Osteoblast (primary cell): Measurements from ENCODE around the gene FBRS. TPM values are rescaled to one million over a fixed set of nuclear protein-coding genes. Genes with fewer than 3 reads are reported as not detected.

Experiments
- DNase-seq: peaks from one replicate; pipeline ENCODE4 v3.0.0; 2011; ENCODE audit warnings: low spot score, mixed read lengths; ENCODE audit not compliant: insufficient read length; ENCODE audit errors: missing footprints
- H2AFZ ChIP-seq: 2 replicates; pipeline ENCODE4 v1.6.0; 2011; ENCODE audit warnings: mild to moderate bottlenecking, low read length
- H3K27ac ChIP-seq: 2 replicates; pipeline ENCODE4 v1.5.1; 2011; ENCODE audit warnings: mild to moderate bottlenecking, low read depth, low read length, moderate library complexity
- H3K27me3 ChIP-seq: 2 replicates; pipeline ENCODE4 v1.6.0; 2012; ENCODE audit warnings: mild to moderate bottlenecking, control low read depth, inconsistent platforms, low read length, moderate library complexity; ENCODE audit not compliant: insufficient read depth
- H3K36me3 ChIP-seq: 2 replicates; pipeline ENCODE4 v1.5.1; 2011; ENCODE audit warnings: mild to moderate bottlenecking, low read length, control low read depth, moderate library complexity; ENCODE audit not compliant: insufficient read depth
- H3K4me1 ChIP-seq: 2 replicates; pipeline ENCODE4 v1.5.1; 2011; ENCODE audit warnings: mild to moderate bottlenecking, low read length, control low read depth, moderate library complexity; ENCODE audit not compliant: insufficient read depth
- H3K4me2 ChIP-seq: 2 replicates; pipeline ENCODE4 v1.6.0; 2011; ENCODE audit warnings: mild to moderate bottlenecking, low read length; ENCODE audit not compliant: insufficient read depth
- H3K4me3 ChIP-seq: fragments of 200-600 bp; sonication (generic); 3 replicates; pipeline ENCODE4 v1.5.1; 2012; ENCODE audit warnings: mild to moderate bottlenecking, low read length, inconsistent platforms; ENCODE audit not compliant: insufficient read depth
- H3K79me2 ChIP-seq: 2 replicates; pipeline ENCODE4 v1.6.0; 2012; ENCODE audit warnings: mild to moderate bottlenecking, low read length, control low read depth, inconsistent platforms; ENCODE audit not compliant: insufficient read depth
- H3K9me3 ChIP-seq: 2 replicates; pipeline ENCODE4 v1.5.1; 2011; ENCODE audit warnings: low read depth, low read length, control low read depth
- H4K20me1 ChIP-seq: 2 replicates; pipeline ENCODE4 v1.6.0; 2012; ENCODE audit warnings: mild to moderate bottlenecking, low read length, control low read depth; ENCODE audit not compliant: insufficient read depth
- total RNA-seq: library from RNA; depleted of rRNA; stranded (reverse); fragments of >200 nt; gene quantifications from 2 replicates; pipeline ENCODE4 v1.2.3, GENCODE V29; 2012
- TF ChIP-seq, protein P1 (sequence below): IDR thresholded peaks from 2 replicates; pipeline ENCODE4 v1.5.1; 2011; ENCODE audit warnings: mild to moderate bottlenecking, low read depth, low read length, moderate library complexity; ENCODE audit errors: extremely low read depth

FBRS gene
- total RNA-seq, 1 donor = 30.8 TPM

DNA sequence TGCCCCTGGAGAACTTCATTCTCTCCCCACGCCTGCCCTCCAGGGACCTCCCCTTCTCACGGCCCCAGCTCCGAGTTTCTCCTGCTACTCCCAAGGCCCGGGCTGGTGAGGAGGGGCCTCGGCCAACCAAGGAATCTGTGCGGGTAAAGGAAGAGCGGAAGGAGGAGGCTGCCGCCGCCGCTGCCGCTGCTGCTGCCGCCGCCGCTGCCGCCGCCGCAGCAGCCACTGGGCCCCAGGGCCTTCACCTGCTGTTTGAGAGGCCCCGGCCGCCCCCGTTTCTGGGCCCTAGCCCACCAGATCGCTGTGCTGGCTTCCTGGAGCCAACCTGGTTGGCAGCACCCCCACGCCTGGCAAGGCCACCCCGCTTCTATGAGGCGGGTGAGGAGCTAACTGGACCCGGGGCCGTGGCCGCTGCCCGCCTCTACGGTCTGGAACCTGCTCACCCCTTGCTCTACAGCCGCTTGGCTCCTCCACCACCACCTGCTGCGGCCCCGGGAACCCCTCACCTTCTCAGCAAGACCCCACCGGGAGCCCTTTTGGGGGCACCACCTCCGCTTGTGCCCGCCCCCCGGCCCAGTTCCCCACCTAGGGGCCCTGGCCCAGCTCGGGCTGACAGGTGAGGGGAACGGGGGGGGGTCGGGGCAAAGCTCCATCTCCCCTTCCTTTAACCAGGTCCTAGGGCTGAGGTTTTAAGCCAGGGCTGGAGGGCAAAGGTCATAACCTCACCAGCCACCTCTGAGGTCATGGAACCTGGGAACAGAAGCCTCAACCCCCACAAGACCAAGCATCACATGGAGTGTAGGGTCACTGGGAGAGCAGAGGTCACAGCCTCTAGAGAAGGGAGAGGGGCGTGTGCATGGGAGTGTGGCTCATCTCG, 11.0 kb downstream of the FBRS start:
- Histone ChIP-seq H3K27ac (no peak overlapping the region), H2AFZ (no peak overlapping the region), H3K4me2 (no peak overlapping the region), H3K9me3 (no peaks in the 10 kb centered on the region), H3K27me3 (no peaks in the 10 kb centered on the region), H3K4me3 (no peak overlapping the region), H3K79me2 (peaks cover 36% of the 10 kb centered on the region), H3K4me1 (peaks cover 7% of the 10 kb centered on the region), H4K20me1 (peaks cover 38% of the 10 kb centered on the region), H3K36me3 (peaks cover 60% of the 10 kb centered on the region)
- TF ChIP-seq, protein P1, sequence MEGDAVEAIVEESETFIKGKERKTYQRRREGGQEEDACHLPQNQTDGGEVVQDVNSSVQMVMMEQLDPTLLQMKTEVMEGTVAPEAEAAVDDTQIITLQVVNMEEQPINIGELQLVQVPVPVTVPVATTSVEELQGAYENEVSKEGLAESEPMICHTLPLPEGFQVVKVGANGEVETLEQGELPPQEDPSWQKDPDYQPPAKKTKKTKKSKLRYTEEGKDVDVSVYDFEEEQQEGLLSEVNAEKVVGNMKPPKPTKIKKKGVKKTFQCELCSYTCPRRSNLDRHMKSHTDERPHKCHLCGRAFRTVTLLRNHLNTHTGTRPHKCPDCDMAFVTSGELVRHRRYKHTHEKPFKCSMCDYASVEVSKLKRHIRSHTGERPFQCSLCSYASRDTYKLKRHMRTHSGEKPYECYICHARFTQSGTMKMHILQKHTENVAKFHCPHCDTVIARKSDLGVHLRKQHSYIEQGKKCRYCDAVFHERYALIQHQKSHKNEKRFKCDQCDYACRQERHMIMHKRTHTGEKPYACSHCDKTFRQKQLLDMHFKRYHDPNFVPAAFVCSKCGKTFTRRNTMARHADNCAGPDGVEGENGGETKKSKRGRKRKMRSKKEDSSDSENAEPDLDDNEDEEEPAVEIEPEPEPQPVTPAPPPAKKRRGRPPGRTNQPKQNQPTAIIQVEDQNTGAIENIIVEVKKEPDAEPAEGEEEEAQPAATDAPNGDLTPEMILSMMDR = no peak
- peak; percentile 67 for DNase-seq

DNA sequence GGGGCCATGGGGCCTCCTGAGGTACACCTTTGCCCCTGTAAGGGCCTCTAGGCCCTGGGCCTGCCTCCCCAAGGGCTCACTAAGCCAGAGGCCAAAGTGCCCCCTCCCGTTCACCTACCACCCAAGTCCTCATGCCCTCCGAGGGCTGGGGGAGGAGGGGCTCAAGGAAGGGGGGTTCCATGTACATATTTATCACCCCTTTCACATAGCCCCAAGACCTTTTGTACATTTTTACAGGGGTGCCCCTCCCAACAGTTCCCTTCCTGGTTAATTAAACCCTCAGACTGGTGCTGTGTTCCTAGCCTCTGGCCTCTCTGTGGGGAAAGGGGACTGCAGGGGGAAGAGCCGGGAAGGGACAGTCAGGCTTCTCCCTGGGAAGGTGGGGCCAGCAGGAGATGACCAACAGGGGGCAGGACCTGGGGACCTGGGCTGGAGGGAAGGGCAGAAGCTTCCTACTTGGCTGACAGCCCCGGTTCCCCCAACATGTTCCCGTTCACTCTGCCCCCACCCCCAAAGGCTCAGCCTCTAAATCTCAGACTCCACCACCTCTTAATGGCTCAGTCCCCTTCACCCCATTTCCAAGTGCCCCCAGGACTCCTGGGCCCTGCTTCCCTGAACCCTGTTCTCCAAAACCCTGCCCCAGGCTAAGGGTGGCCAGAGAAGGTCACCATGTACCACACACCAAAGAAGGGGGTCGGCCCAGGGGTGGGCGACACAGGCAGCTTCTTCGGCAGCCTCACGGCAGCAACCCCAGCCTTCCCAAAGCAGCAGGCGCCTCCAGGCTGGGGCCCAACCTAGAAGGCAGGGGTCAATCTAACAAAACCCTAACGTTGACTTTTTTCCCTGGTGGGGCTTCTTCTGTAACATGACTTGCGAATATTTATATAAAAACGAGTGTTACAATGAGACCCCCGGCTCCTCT, 11.9 kb downstream of the FBRS start:
- DNase-seq = peak; percentile 80
- no peaks in the 10 kb centered on the region for H3K27me3 ChIP-seq
- no peak overlapping the region for H3K4me2 ChIP-seq
- H3K4me3 ChIP-seq = no peak overlapping the region
- H3K36me3 ChIP-seq = peaks cover 52% of the 10 kb centered on the region
- TF ChIP-seq, protein P1 = no peak
- peaks cover 31% of the 10 kb centered on the region for H4K20me1 ChIP-seq
- H3K79me2 ChIP-seq = peaks cover 27% of the 10 kb centered on the region
- H2AFZ ChIP-seq = no peak overlapping the region
- H3K27ac ChIP-seq = no peak overlapping the region
- peaks cover 7% of the 10 kb centered on the region for H3K4me1 ChIP-seq
- H3K9me3 ChIP-seq = no peaks in the 10 kb centered on the region

GRCh38 chr16:30675143-30675542, 16.9 kb downstream of the FBRS start:
- no peaks in the 10 kb centered on the region for H3K27me3 ChIP-seq
- TF ChIP-seq, protein P1 = no peak
- H3K4me3 ChIP-seq = no peak overlapping the region
- no peaks in the 10 kb centered on the region for H3K9me3 ChIP-seq
- no peak overlapping the region for H3K27ac ChIP-seq
- H3K4me2 ChIP-seq = no peak overlapping the region
- no peak overlapping the region for H2AFZ ChIP-seq
- H3K79me2 ChIP-seq = no peaks in the 10 kb centered on the region
- no peaks in the 10 kb centered on the region for H4K20me1 ChIP-seq
- peaks cover 6% of the 10 kb centered on the region for H3K36me3 ChIP-seq
- no peak for DNase-seq
- no peaks in the 10 kb centered on the region for H3K4me1 ChIP-seq
